Type B pancreatic cell (in vitro differentiated cells): Measurements from ENCODE around the gene SLC39A1. TPM values are rescaled to one million over a fixed set of nuclear protein-coding genes. Genes with fewer than 3 reads are reported as not detected.
"Not testable (repeated sequence)": the region's sequence is repeated elsewhere in the genome, so short reads cannot be mapped to it uniquely, and the experiment has no call there.

ENCODE experiments used
- DNase-seq: peaks from one replicate; pipeline ENCODE4 v3.0.0; 2021; ENCODE audit warnings: mixed read lengths; ENCODE audit not compliant: unreplicated experiment; ENCODE audit errors: extremely low spot score
- H3K27ac Mint-ChIP-seq: 2 replicates; pipeline ENCODE4 v1.8.0; 2021; ENCODE audit warnings: mild to moderate bottlenecking, mixed read lengths
- H3K27me3 Mint-ChIP-seq: 2 replicates; pipeline ENCODE4 v1.8.0; 2021; ENCODE audit warnings: mixed read lengths
- H3K36me3 Mint-ChIP-seq: 2 replicates; pipeline ENCODE4 v1.8.0; 2021; ENCODE audit warnings: mixed read lengths
- H3K4me1 Mint-ChIP-seq: one replicate; pipeline ENCODE4 v1.8.0; 2021; ENCODE audit warnings: mixed read lengths; ENCODE audit not compliant: unreplicated experiment
- H3K4me3 Mint-ChIP-seq: 2 replicates; pipeline ENCODE4 v1.8.0; 2021; ENCODE audit warnings: mild to moderate bottlenecking, mixed read lengths
- H3K9me3 Mint-ChIP-seq: 2 replicates; pipeline ENCODE4 v1.8.0; 2021; ENCODE audit warnings: mixed read lengths
- microRNA-seq: library from miRNA; unstranded; fragments of <30 nt; microRNA quantifications from one replicate; pipeline ENCODE4, GENCODE V29; 2020
- total RNA-seq: library from RNA; stranded (reverse); gene quantifications from 2 replicates; pipeline ENCODE4 v1.2.1, GENCODE V29; 2021; ENCODE audit warnings: low replicate concordance
- TF ChIP-seq, protein P1 (sequence below): fragments of 200-600 bp; sonication (generic); conservative IDR thresholded peaks from 2 replicates; pipeline ENCODE4 v1.5.0; 2021; ENCODE audit warnings: antibody characterized with exemption, mild to moderate bottlenecking

The SLC39A1 gene
- total RNA-seq, 1 donor from 2014 or later, result 75.7 TPM

DNA sequence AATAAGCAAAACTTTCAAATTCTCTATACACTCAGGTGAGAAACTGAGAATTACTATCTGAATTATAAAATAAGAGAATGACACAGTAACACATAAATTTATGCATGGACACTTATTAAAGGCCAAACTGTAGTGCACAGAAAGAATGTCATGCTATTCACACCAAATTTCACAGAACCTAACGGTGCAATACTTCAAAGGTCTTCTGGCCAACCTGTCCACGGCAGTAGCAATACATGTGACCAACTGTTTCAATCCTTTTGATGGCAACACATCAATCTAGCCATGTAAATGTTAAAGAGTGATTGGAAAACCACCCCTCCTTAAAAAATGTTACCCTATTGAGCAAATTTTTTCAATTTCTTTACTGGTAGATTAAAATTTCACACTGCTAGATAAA lies 51.0 kb downstream of the SLC39A1 start:
- H3K27ac Mint-ChIP-seq, result no peak overlapping the region
- peaks cover 5% of the 10 kb centered on the region for H3K36me3 Mint-ChIP-seq
- no peak for DNase-seq

DNA sequence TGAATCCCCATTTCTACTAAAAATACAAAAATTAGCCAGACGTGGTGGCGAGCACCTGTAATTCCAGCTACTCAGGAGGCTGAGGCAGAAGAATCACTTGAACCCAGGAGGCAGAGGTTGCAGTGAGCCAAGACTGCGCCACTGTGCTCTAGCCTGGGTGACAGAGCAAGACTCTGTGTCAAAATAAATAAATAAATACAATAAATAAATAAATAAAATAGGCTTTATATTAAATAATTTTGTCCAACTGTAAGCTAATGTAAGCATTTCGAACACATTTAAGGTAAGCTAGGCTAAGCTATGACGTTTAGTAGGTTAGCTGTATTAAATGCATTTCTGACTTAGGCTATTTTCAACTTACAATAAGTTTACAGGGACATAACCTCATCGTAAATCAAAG lies 52.8 kb downstream of the SLC39A1 start:
- H3K27ac Mint-ChIP-seq, H3K27me3 Mint-ChIP-seq, H3K9me3 Mint-ChIP-seq, DNase-seq, H3K4me1 Mint-ChIP-seq, H3K36me3 Mint-ChIP-seq, H3K4me3 Mint-ChIP-seq: not testable (repeated sequence)

More for the DNA sequence above, 51.0 kb downstream of the SLC39A1 start:
- peaks cover 4% of the 10 kb centered on the region for H3K4me1 Mint-ChIP-seq
- TF ChIP-seq, protein P1, sequence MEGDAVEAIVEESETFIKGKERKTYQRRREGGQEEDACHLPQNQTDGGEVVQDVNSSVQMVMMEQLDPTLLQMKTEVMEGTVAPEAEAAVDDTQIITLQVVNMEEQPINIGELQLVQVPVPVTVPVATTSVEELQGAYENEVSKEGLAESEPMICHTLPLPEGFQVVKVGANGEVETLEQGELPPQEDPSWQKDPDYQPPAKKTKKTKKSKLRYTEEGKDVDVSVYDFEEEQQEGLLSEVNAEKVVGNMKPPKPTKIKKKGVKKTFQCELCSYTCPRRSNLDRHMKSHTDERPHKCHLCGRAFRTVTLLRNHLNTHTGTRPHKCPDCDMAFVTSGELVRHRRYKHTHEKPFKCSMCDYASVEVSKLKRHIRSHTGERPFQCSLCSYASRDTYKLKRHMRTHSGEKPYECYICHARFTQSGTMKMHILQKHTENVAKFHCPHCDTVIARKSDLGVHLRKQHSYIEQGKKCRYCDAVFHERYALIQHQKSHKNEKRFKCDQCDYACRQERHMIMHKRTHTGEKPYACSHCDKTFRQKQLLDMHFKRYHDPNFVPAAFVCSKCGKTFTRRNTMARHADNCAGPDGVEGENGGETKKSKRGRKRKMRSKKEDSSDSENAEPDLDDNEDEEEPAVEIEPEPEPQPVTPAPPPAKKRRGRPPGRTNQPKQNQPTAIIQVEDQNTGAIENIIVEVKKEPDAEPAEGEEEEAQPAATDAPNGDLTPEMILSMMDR, result no peak
- H3K27me3 Mint-ChIP-seq, result no peaks in the 10 kb centered on the region
- no peaks in the 10 kb centered on the region for H3K9me3 Mint-ChIP-seq
- H3K4me3 Mint-ChIP-seq, result no peak overlapping the region

Small RNAs within 50 kb of the gene (microRNA-seq; reads per million reads assigned to microRNA genes)
- gene MIR6737, result not detected

Other genes starting within 250 kb of the SLC39A1 start
- gene INTS3, start 235.5 kb downstream of the SLC39A1 start, total RNA-seq, result 70.3 and 90.8 TPM in 2 replicates
- 20.6 and 22.1 TPM in 2 replicates for gene SLC27A3, start 188.1 kb downstream of the SLC39A1 start, total RNA-seq
- gene GATAD2B, start 40.6 kb downstream of the SLC39A1 start, total RNA-seq, result 39.0 and 51.4 TPM in 2 replicates
- 43.0 and 70.7 TPM in 2 replicates for gene DENND4B, start 16.8 kb downstream of the SLC39A1 start, total RNA-seq
- 31.1 and 36.0 TPM in 2 replicates for gene CRTC2, start 4.9 kb downstream of the SLC39A1 start, total RNA-seq
- gene CREB3L4, start 4.4 kb upstream of the SLC39A1 start, total RNA-seq, result 17.2 and 31.8 TPM in 2 replicates
- 99.2 and 153 TPM in 2 replicates for gene JTB, start 14.1 kb upstream of the SLC39A1 start, total RNA-seq
- gene RAB13, start 22.8 kb upstream of the SLC39A1 start, total RNA-seq, result 79.3 and 90.1 TPM in 2 replicates
- gene RPS27, start 27.2 kb upstream of the SLC39A1 start, total RNA-seq, result 2,370 and 2,920 TPM in 2 replicates
- 0.07 TPM in 1 of 2 replicates, not detected in the other for gene NUP210L, start 191.5 kb upstream of the SLC39A1 start, total RNA-seq
- gene TPM3, start 228.6 kb upstream of the SLC39A1 start, total RNA-seq, result 263 and 371 TPM in 2 replicates
- not detected in 2 replicates for gene CFAP141, start 242.8 kb upstream of the SLC39A1 start, total RNA-seq